ENCODE measurements around the gene BAG1.

DNA sequence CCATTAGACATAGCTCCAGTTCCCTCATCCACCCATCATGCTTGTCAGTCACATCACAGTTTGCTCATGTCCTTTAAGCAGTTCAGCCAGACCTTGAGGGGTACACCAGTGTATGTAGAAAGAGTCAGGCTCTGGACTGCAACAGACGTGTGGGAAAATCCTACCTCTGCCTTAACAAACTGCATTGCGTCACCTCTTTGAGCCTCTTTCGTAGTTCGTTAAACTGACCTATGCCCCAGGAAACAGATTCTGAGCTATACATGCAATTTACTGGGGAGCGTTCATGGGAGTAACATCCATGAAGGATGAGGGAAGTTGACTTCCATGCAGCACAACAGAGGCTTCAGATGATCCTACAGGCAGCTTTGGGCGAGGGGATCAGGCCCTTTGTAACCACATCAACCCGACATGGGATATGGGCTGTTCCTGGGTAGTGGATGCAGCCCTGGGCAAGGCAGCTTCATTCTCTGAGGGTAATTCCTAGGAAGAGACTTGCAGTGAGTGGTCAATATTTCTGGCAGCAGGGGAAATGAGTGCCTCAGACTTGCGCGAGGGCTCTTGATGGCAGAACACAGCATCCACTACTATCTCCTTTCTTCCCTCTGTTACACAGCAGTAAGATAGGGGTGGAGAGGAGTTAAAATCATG, 20.2 kb downstream of the BAG1 start:
- no peak for TF ChIP-seq SP1 (IDR thresholded peaks at IDR 0.05)
- no peak for TF ChIP-seq FOXM1 (IDR thresholded peaks at IDR 0.05; ENCODE audit: borderline replicate concordance)
- TF ChIP-seq ELF4 (IDR thresholded peaks at IDR 0.05), result no peak
- TF ChIP-seq TARDBP (IDR thresholded peaks at IDR 0.05), result no peak
- TF ChIP-seq, protein P1, sequence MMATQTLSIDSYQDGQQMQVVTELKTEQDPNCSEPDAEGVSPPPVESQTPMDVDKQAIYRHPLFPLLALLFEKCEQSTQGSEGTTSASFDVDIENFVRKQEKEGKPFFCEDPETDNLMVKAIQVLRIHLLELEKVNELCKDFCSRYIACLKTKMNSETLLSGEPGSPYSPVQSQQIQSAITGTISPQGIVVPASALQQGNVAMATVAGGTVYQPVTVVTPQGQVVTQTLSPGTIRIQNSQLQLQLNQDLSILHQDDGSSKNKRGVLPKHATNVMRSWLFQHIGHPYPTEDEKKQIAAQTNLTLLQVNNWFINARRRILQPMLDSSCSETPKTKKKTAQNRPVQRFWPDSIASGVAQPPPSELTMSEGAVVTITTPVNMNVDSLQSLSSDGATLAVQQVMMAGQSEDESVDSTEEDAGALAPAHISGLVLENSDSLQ (IDR thresholded peaks at IDR 0.05), result no peak
- TF ChIP-seq SUZ12 (IDR thresholded peaks at IDR 0.05), result no peak
- TF ChIP-seq FOXA1 (IDR thresholded peaks at IDR 0.05), result no peak
- TF ChIP-seq ZNF384 (IDR thresholded peaks at IDR 0.05), result no peak
- no peak for TF ChIP-seq FOXK2 (IDR thresholded peaks at IDR 0.05)
- no peak for TF ChIP-seq CTBP1 (IDR thresholded peaks at IDR 0.05; ENCODE audit: borderline replicate concordance)
- TF ChIP-seq NFRKB (IDR thresholded peaks at IDR 0.05), result no peak
- no peak for TF ChIP-seq BHLHE40 (IDR thresholded peaks at IDR 0.05; ENCODE audit: borderline replicate concordance)
- no peak for TF ChIP-seq L3MBTL2 (conservative IDR thresholded peaks at IDR 0.05)

Measured in HEK293T (cell line).